Activated T-helper 9 cell treated with anti-CD3 and anti-CD28 coated beads, Interleukin-2, amount 50 U/mL, for 16 hours (primary cell): ENCODE measurements around the gene SLC22A31.
"Not testable (repeated sequence)": the region's sequence is repeated elsewhere in the genome, so short reads cannot be mapped to it uniquely, and the experiment has no call there.

ENCODE experiments used
- DNase-seq: peaks from one replicate; pipeline ENCODE4 v3.0.0-alpha.2; 2020; ENCODE audit warnings: low read depth

SLC22A31 gene

DNA sequence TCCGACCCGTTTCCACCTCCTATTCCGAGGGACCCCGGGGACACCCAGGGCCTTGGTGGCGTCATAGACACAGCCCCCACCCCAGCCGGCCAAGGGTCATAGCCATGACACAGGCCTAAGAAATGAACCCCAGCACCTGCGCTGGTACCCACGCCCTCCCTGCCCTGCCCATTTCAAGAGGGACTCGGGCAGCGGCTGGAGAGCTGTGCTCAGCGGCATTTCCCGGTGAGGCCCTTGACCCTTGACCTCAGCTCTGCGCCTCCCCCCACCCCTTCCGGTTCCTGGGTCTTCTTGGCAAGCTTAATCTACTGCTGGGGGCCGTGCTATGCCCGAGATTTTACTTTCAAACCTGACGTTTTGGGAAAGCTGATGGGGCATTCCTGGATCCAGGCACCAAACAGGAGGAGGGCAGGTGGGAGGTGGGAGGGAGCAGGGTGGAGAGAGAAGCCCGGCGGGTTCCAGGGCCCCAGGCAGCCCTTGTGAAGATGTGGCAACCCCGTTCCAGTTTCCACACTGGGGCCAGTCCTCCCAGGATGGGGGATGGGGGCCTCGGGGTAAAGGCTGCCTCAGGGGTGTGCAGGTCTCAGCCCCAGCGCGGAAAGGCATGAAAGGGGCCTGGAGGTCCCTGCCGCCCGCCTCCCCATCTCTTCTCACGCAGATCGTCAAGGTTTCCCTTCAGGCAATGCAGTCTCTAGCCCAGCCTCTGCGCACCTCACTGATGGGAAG lies at the start of gene SLC22A31:
Gene SLC22A31, minus strand, starts transcription at position 414 of the 726 bp plus-strand sequence. Its CDS starts 36 bp downstream, at position 378.
- DNase-seq, result no peak

GRCh38 chr16:89248196-89248982 lies 48.1 kb upstream of the SLC22A31 start:
- DNase-seq, result no peak

DNA sequence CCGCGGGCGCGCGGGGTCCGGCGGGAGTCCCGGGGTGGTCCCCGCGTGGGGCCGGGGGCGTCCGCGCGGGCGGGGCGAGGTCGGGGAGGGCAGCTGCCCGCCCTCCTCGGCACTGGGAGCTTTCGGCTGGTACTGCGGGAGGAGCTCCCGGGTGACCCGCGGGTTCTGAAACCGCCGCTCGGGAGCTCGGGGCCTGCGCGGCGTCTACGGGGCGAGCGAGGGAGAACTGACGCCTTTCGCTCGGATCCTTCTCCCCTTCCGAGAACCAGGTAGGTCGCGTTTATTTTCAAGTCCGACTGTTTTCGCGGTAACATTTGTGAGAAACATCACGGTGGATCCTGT lies 47.4 kb upstream of the SLC22A31 start:
- not testable (repeated sequence) for DNase-seq

GRCh38 chr16:89246903-89247733 lies 46.8 kb upstream of the SLC22A31 start:
- DNase-seq, result peak; percentile 95

DNA sequence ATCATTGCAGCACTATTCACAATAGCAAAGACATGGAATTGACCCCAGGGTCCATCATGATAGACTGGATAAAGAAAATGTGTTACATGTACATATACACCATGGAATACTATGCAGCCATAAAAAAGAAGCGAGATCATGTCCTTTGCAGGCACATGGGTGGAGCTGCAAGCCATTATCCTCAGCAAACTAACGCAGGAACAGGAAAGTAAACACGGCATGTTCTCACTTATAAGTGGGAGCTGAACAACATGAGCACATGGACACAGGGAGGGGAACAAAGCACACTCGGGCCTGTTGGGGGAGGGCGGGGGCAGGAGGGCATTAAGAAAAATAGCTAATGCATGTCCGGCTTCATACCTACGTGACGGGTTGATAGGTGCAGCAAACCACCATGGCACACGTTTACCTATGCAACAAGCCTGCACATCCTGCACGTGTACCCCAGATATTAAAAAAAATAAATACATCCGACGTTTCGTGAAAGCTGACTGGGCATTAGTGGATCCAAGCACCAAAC lies 46.1 kb upstream of the SLC22A31 start:
- DNase-seq, result no peak

GRCh38 chr16:89244754-89245153 lies 44.4 kb upstream of the SLC22A31 start:
- no peak for DNase-seq

- not testable (repeated sequence) for DNase-seq
These were observed 43.9 kb upstream of the SLC22A31 start for GRCh38 chr16:89244264-89244663.

DNA sequence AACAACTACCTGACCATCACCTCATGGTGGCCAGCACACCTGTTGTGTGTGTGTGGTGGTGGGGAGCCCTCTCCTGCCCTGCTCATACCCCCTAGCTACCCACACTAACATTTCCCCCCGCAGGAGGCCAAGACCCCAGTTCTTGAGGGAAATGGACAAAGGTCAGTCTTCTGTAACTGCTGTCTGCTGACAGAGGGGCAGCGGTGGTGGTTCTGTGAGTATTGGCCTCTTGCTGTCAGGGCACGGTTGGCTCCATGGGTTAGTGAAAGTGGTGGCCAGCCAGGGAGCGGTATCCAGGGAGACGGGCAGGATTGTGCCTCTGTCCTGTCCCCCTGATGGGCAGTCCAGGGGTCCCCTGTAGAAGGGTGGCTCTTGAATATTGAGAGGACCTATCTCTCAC lies 43.3 kb upstream of the SLC22A31 start:
- no peak for DNase-seq

DNA sequence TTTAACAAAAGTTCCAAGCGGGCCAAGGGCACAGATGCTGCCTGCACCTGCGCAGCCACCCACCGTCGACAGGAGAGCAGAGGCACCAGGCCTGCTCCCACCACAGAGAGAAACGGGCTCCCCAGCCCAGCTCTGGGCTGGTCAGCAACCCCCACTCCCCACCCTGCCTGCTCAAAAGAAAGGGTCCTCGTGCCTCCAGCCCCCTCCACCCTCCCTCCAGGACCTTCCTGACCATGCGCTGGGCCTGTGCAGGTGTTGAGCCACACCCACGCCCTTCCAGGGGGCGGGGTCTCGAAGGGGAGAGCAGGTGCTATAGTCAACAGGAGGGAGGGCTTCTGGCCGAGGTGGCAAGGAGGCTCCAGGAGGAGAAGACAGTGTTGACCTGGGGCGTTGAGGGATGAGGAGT lies 42.5 kb upstream of the SLC22A31 start:
- no peak for DNase-seq

DNA sequence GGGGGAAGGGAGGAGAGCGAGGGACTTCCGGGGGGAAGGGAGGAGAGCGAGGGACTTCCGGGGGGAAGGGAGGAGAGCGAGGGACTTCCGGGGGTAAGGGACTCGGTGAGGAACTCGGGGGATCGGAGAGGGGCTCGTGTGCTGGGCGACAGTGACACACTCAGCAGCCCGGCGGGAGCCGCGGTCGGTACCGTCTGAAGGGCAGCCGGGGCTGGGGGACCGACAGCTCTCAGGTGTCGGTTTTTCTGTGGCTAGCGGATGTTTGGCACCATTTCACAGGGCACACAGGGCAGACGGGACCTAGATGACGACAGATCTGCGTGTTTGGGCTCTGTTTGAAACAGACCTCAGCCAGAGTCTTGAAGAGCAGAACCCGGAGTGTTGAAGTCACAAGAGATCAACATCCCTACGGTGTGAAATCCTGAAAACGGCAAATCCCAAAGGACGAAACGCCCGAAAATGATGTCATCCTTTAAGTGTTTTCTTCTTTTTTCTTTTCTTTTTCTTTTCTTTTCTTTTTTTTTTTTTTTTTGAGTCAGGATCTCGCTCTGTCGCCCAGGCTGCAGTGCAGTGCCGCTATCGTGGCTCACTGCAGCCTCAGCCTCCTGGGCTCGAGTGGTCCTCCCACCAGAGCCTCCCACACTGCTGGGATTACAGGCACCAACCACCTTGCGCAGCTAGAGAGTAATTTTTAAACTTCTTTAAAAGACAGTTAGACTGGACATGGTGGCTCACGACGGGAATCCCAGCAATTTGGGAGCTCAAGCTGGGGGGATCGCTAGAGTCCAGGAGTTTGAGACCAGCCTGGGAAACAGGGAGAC lies 41.1 kb upstream of the SLC22A31 start:
- DNase-seq, result peak; percentile 70

GRCh38 chr16:89237733-89238132 lies 37.4 kb upstream of the SLC22A31 start:
- DNase-seq, result no peak

DNA sequence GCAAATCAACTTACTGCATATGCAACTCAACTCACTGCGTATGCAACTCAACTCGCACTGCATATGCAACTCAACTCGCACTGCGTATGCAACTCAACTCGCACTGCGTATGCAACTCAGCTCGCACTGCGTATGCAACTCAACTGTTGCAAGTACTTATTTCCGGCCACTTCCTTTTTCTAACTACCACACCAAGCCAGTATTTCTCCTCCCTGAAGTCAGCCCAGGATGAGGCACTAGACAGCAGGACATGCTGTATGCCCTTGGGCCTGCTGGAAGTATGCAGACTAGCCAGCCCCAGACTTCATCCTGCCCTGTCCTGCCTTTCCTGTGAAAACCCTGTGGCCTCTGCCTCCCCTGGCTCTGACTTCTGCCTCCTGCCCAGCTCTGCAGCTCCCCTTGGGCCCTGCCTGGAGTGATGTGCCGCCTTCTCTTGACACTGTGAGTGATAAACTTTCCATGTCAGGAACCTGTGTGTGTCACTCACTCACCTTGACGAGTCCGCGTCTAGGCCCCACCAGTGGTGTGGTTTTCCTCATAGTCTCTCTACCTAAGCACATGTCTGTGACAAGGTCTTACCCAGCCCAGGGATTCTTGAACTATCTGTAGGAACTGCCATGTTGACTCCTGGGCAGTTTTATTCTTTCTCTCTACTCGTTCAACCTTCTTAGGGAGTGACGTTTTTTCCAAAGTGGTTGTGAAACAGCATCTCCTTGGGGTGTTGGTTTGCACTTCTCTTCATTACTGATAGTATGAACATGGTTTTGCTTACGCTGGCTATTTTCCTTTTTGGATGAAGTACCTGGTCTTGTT lies 33.5 kb upstream of the SLC22A31 start:
- no peak for DNase-seq

DNA sequence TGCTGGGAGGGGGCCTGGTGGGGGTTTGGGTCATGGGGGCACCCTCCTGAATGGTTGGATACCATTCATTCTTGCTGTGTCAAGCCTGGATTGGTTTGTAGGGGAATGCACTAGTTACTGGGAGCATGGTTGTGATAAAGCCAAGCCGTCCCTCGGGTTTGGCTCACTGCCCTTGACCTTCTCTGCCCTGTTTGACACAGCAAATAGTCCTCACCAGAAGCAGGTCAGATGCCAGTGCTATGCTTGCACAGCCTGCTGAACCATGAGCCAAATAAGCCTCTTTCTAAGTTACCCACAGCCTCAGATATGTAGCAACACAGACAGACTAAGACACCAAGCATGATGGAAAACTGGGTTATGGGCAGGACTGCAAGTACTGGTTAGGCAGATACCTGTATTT lies 31.8 kb upstream of the SLC22A31 start:
- DNase-seq, result no peak

- DNase-seq, result no peak
These were observed 29.9 kb upstream of the SLC22A31 start for GRCh38 chr16:89230255-89230654.

DNA sequence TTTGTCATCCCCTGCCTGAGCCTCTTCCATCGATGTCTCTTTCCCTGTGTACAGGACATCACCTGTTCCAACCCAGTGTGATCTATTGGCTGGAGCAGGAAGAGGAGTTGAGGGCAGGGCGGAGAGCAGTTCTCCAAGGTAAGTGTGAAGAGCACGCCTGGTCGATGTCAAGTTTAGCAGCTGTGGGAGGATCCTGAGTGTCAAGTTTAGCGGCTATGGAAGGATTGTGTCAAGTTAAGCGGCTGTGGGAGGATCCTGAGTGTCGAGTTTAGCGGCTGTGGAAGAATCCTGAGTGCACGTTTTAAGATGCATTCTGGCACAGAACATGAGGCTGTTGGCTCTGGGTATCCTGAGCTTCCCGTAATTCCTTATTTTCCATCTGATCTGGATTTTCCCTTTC lies 24.3 kb upstream of the SLC22A31 start:
- DNase-seq, result no peak

DNA sequence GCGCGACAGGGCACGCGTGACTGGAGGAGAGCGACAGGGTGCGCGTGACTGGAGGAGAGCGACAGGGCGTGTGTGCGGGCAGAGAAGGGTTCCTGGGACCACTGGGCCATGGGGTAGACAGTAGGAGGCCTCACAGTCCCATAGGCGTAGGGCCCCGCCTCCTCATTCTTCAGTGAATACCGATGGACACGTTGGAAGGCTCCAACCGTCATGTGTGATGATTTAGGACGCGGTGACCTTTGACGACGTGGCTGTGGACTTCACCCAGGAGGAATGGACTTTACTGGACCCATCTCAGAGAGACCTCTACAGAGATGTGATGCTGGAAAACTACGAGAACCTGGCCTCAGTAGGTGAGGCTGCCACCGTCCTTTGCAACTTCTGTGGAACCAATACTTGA lies 22.6 kb upstream of the SLC22A31 start:
- DNase-seq, result no peak

- no peak for DNase-seq
These were observed 21.3 kb upstream of the SLC22A31 start for GRCh38 chr16:89221604-89222003.

DNA sequence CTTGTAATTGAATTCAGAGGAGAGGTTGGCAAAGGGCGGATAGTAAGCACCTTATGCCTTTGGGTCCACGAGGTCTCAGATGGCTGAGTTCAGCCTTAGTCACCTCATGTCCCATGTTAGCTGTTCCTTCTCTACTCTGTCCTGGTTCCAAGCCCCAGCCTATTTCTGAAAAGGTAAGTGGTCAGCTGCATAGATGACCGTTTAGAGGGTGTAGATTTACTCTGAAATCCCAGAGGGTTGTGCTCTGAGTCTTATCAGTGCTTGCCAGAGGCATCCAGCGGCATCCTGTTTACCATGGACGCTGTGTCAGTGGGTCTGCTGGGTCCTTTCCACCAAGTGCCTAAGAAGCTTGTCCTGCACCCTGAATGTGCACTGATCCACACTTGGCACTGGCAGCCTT lies 19.0 kb upstream of the SLC22A31 start:
- DNase-seq, result no peak

DNA sequence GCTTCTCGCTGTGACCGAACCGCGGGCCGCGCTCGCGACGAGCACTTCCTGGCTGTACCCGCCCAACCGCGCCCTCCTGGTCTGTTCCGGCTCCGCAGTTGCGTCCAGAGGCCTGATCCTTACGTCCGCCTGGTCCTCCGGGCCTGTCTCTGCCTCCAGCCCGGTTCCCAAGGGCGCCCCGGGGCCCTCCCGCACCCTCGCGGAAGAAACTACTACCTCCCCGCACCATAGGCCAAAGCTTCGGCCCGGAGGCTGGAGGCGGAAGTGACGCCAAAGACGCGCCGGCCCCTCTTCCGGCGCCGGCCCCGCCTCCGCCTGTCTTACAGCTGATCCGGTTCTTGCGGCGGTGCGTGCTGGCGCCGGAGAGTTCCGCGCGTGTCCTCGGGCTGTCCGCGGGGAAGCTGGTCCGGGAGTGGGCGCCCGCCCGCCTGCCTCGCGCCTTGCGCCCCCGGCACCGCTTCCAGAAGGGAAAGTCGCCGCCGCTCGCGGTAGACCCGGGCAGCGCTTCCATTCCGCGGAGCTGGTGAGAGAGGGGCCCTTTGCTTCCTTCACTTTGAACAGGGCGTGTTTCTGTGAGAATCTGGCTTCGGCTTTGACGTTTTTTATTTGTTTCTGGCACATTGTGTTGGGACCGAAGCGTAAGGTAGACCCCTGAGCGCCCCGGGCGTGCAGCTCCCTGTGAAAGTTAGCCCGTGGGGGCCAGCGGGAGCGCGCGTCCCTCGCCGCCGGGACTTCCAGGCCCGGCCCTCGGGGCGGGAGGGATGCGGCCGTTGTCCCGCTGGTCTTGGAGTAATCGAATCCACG lies 17.3 kb upstream of the SLC22A31 start, which contains the start of gene ZNF778:
Gene ZNF778, plus strand, starts transcription at position 316 of the 804 bp plus-strand sequence. CDS start 3,425 bp downstream, outside the sequence.
- DNase-seq, result peak; percentile 73

- DNase-seq, result no peak
These were observed 16.7 kb upstream of the SLC22A31 start for GRCh38 chr16:89217138-89217387.
